HG02943 (cell line): ENCODE measurements around the gene CALD1.

Source experiments
- ATAC-seq: cut with Tn5 transposase; IDR thresholded peaks from one replicate; pipeline ENCODE4 v1.9.1; 2021; ENCODE audit warnings: mild to moderate bottlenecking, low read depth, moderate library complexity; ENCODE audit not compliant: unreplicated experiment

CALD1 gene

GRCh38 chr7:134820295-134820694 is 40.9 kb downstream of the CALD1 start:
- ATAC-seq: no peak

GRCh38 chr7:134820778-134821177 is 41.3 kb downstream of the CALD1 start:
- no peak for ATAC-seq

- no peak for ATAC-seq
These were observed 44.0 kb downstream of the CALD1 start for GRCh38 chr7:134823400-134823799.

GRCh38 chr7:134825666-134826065 is 46.2 kb downstream of the CALD1 start:
- ATAC-seq: no peak

- no peak for ATAC-seq
These were observed 46.7 kb downstream of the CALD1 start for GRCh38 chr7:134826105-134826504.

- ATAC-seq: no peak
These were observed 48.0 kb downstream of the CALD1 start for GRCh38 chr7:134827436-134827835.

GRCh38 chr7:134827889-134828288 is 48.5 kb downstream of the CALD1 start:
- no peak for ATAC-seq

GRCh38 chr7:134828361-134828760 is 48.9 kb downstream of the CALD1 start:
- no peak for ATAC-seq

GRCh38 chr7:134829380-134829986 is 50.0 kb downstream of the CALD1 start:
- ATAC-seq: no peak

- no peak for ATAC-seq
These were observed 52.4 kb downstream of the CALD1 start for GRCh38 chr7:134831862-134832261.

GRCh38 chr7:134832367-134832766 is 52.9 kb downstream of the CALD1 start:
- no peak for ATAC-seq

GRCh38 chr7:134834689-134835462 is 55.4 kb downstream of the CALD1 start:
- no peak for ATAC-seq

GRCh38 chr7:134835463-134835823 is 56.0 kb downstream of the CALD1 start:
- no peak for ATAC-seq

- no peak for ATAC-seq
These were observed 57.0 kb downstream of the CALD1 start for GRCh38 chr7:134836447-134836846.

GRCh38 chr7:134839298-134839697 is 59.9 kb downstream of the CALD1 start:
- ATAC-seq: no peak

GRCh38 chr7:134842062-134842461 is 62.6 kb downstream of the CALD1 start:
- no peak for ATAC-seq

- no peak for ATAC-seq
These were observed 63.5 kb downstream of the CALD1 start for GRCh38 chr7:134842886-134843430.

- ATAC-seq: no peak
These were observed 64.8 kb downstream of the CALD1 start for GRCh38 chr7:134844200-134844599.

GRCh38 chr7:134845461-134845860 is 66.0 kb downstream of the CALD1 start:
- no peak for ATAC-seq

GRCh38 chr7:134847851-134848588 is 68.6 kb downstream of the CALD1 start:
- ATAC-seq: no peak

- no peak for ATAC-seq
These were observed 70.6 kb downstream of the CALD1 start for GRCh38 chr7:134850066-134850465.
